Measurements from ENCODE around the gene DAAM2.

DAAM2 gene

GRCh38 chr6:39790772-39791171, 1.4 kb upstream of the DAAM2 start:
- DNase-seq, result no peak

GRCh38 chr6:39791311-39791710, 865 bp upstream of the DAAM2 start:
- DNase-seq, result no peak

GRCh38 chr6:39792540-39793450, 619 bp downstream of the DAAM2 start:
- no peak for DNase-seq

- DNase-seq, result no peak
Observed at GRCh38 chr6:39793516-39793915, 1.3 kb downstream of the DAAM2 start.

- DNase-seq, result no peak
Observed at GRCh38 chr6:39794231-39794630, 2.1 kb downstream of the DAAM2 start.

GRCh38 chr6:39797751-39798150, 5.6 kb downstream of the DAAM2 start:
- no peak for DNase-seq

- DNase-seq, result no peak
Observed at GRCh38 chr6:39800034-39801032, 8.2 kb downstream of the DAAM2 start.

GRCh38 chr6:39801456-39802251, 9.5 kb downstream of the DAAM2 start:
- DNase-seq, result no peak

- no peak for DNase-seq
Observed at GRCh38 chr6:39803872-39804271, 11.7 kb downstream of the DAAM2 start.

- DNase-seq, result no peak
Observed at GRCh38 chr6:39804466-39805065, 12.4 kb downstream of the DAAM2 start.

- DNase-seq, result no peak
Observed at GRCh38 chr6:39806278-39806677, 14.1 kb downstream of the DAAM2 start.

GRCh38 chr6:39808346-39808745, 16.2 kb downstream of the DAAM2 start:
- DNase-seq, result no peak

GRCh38 chr6:39808964-39809363, 16.8 kb downstream of the DAAM2 start:
- DNase-seq, result no peak

- no peak for DNase-seq
Observed at GRCh38 chr6:39811835-39812345, 19.7 kb downstream of the DAAM2 start.

- no peak for DNase-seq
Observed at GRCh38 chr6:39812496-39812852, 20.3 kb downstream of the DAAM2 start.

- no peak for DNase-seq
Observed at GRCh38 chr6:39812853-39813533, 20.8 kb downstream of the DAAM2 start.

GRCh38 chr6:39814236-39814635, 22.1 kb downstream of the DAAM2 start:
- no peak for DNase-seq

- no peak for DNase-seq
Observed at GRCh38 chr6:39815356-39815755, 23.2 kb downstream of the DAAM2 start.

GRCh38 chr6:39816747-39817146, 24.6 kb downstream of the DAAM2 start:
- no peak for DNase-seq

- no peak for DNase-seq
Observed at GRCh38 chr6:39818695-39819094, 26.5 kb downstream of the DAAM2 start.

GRCh38 chr6:39819228-39819627, 27.1 kb downstream of the DAAM2 start:
- DNase-seq, result no peak

GRCh38 chr6:39819676-39820075, 27.5 kb downstream of the DAAM2 start:
- DNase-seq, result no peak

All from activated T-cell treated with anti-CD3 and anti-CD28 coated beads for 4 hours (primary cell).